MCF 10A (cell line): Measurements from ENCODE around the gene TIMP3. TPM values are rescaled to one million over a fixed set of nuclear protein-coding genes. Genes with fewer than 3 reads are reported as not detected.
A peak's percentile ranks its signal among the peaks of the same experiment; 100 is the strongest.

Experiments
- Bru-seq: library from RNA; stranded (reverse); fragments of 400-500 nt; gene quantifications from one replicate; lab custom pipeline; 2021; lab: Mats Ljungman, UMichigan
- BruChase-seq, 2 experiments: library from RNA; stranded (reverse); fragments of 400-500 nt; gene quantifications; one replicate each; lab custom pipeline; 2021; lab: Mats Ljungman, UMichigan
- BruUV-seq: library from RNA; stranded (reverse); fragments of 400-500 nt; replicated peaks from 2 replicates; lab custom pipeline; 2021; lab: Mats Ljungman, UMichigan
- CTCF ChIA-PET: fragments of 300-600 bp; sonication (Branson Sonifier 250); formaldehyde crosslinking; extraction: SDS; loops from one replicate; lab custom pipeline; 2021; ENCODE audit warnings: antibody characterized with exemption, inconsistent platforms; lab: Yijun Ruan, JAX
- POLR2A ChIA-PET: fragments of 300-600, 350-650 bp; sonication (Branson Sonifier 250); formaldehyde crosslinking; extraction: SDS; loops from one replicate; lab custom pipeline; 2020; ENCODE audit warnings: antibody characterized with exemption, inconsistent platforms; lab: Yijun Ruan, JAX
- DNase-seq: peaks from one replicate; pipeline ENCODE4 v3.0.0-alpha.2; 2018; ENCODE audit not compliant: unreplicated experiment
- H3K27ac Mint-ChIP-seq: one replicate; pipeline ENCODE4 v1.8.0; 2022; ENCODE audit warnings: mild to moderate bottlenecking, low read depth, mixed read lengths; ENCODE audit not compliant: unreplicated experiment
- H3K27me3 Mint-ChIP-seq: one replicate; pipeline ENCODE4 v1.8.0; 2022; ENCODE audit warnings: mixed read lengths; ENCODE audit not compliant: insufficient read depth, unreplicated experiment
- H3K36me3 Mint-ChIP-seq: one replicate; pipeline ENCODE4 v1.8.0; 2022; ENCODE audit warnings: mild to moderate bottlenecking, moderate library complexity, mixed read lengths; ENCODE audit not compliant: insufficient read depth, unreplicated experiment
- H3K4me1 Mint-ChIP-seq: one replicate; pipeline ENCODE4 v1.8.0; 2022; ENCODE audit warnings: mixed read lengths; ENCODE audit not compliant: insufficient read depth, unreplicated experiment
- H3K4me3 Mint-ChIP-seq: one replicate; pipeline ENCODE4 v1.8.0; 2022; ENCODE audit warnings: mild to moderate bottlenecking, moderate library complexity, mixed read lengths; ENCODE audit not compliant: unreplicated experiment
- H3K9me3 Mint-ChIP-seq: one replicate; pipeline ENCODE4 v1.8.0; 2022; ENCODE audit warnings: mixed read lengths; ENCODE audit not compliant: unreplicated experiment
- intact Hi-C: fragments of 100-400 bp; cut with micrococcal nuclease; formaldehyde crosslinking; loops from 2 replicates; pipeline ENCODE4 v1.14.1; 2022
- long read RNA-seq: library from polyadenylated mRNA; stranded (forward); transcript quantifications from one replicate; pipeline ENCODE4 v2.0.0, GENCODE V29; 2022
- total RNA-seq: library from RNA; stranded (reverse); gene quantifications from 2 replicates; pipeline ENCODE4 v1.2.3, GENCODE V29; 2022
- TF ChIP-seq, protein P1 (sequence below): fragments of 200-600 bp; IDR thresholded peaks from one replicate; pipeline ENCODE4 v1.8.0; 2022; ENCODE audit warnings: antibody characterized with exemption, mild to moderate bottlenecking; ENCODE audit not compliant: unreplicated experiment

TIMP3 gene
- 44.9 and 50.6 TPM in 2 replicates for total RNA-seq
- Bru-seq, nascent RNA, result percentile 68 among the genes with signal in this experiment
- percentile 83 among the genes with signal in this experiment for BruChase-seq, experiment 1, labeled RNA remaining after a 6-hour chase
- percentile 68 among the genes with signal in this experiment for BruChase-seq, experiment 2, labeled RNA remaining after a 2-hour chase
- long read RNA-seq, full-length matches to known transcripts, result 194 of 246 reads
- long read RNA-seq, partial matches to known transcripts, result 49 of 246 reads
- long read RNA-seq, other reads (novel, unspliced or antisense), result 3 of 246 reads

DNA sequence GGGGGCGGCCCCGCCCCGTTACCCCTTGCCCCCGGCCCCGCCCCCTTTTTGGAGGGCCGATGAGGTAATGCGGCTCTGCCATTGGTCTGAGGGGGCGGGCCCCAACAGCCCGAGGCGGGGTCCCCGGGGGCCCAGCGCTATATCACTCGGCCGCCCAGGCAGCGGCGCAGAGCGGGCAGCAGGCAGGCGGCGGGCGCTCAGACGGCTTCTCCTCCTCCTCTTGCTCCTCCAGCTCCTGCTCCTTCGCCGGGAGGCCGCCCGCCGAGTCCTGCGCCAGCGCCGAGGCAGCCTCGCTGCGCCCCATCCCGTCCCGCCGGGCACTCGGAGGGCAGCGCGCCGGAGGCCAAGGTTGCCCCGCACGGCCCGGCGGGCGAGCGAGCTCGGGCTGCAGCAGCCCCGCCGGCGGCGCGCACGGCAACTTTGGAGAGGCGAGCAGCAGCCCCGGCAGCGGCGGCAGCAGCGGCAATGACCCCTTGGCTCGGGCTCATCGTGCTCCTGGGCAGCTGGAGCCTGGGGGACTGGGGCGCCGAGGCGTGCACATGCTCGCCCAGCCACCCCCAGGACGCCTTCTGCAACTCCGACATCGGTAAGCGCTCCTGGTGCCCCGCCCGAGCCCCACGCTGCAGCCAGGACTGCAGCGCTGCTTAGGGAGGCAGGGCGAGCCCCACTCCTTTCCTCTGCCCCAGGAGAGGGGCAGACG, at the start of gene TIMP3:
Gene TIMP3, plus strand, starts transcription at position 169 of the 700 bp plus-strand sequence. Its CDS starts 297 bp downstream, at position 466.
- ChIA-PET CTCF (interaction anchor here (0.6 to 11.5 kb wide), 7 partner anchors 36 to 273 kb away, joined by 3 to 205 read pairs (median 5); no protein-coding TSS in a partner anchor), POLR2A (interaction anchor here (1.0 to 1.3 kb wide), 8 partner anchors 9 to 195 kb away, joined by 3 to 5 read pairs (median 4); no protein-coding TSS in a partner anchor)
- BruUV-seq, result no TSS peak
- no peaks in the 10 kb centered on the region for H3K36me3 Mint-ChIP-seq
- H3K27ac Mint-ChIP-seq, result peak within 1 kb of the TSS; percentile 63
- DNase-seq, result peak; percentile 35
- peak within 1 kb of the TSS; percentile 80 for H3K4me3 Mint-ChIP-seq
- intact Hi-C loops, result loop anchor here (1.0 to 10.0 kb wide), 3 partner anchors 199 to 401 kb away; no protein-coding TSS in a partner anchor
- no peaks in the 10 kb centered on the region for H3K9me3 Mint-ChIP-seq
- TF ChIP-seq, protein P1, sequence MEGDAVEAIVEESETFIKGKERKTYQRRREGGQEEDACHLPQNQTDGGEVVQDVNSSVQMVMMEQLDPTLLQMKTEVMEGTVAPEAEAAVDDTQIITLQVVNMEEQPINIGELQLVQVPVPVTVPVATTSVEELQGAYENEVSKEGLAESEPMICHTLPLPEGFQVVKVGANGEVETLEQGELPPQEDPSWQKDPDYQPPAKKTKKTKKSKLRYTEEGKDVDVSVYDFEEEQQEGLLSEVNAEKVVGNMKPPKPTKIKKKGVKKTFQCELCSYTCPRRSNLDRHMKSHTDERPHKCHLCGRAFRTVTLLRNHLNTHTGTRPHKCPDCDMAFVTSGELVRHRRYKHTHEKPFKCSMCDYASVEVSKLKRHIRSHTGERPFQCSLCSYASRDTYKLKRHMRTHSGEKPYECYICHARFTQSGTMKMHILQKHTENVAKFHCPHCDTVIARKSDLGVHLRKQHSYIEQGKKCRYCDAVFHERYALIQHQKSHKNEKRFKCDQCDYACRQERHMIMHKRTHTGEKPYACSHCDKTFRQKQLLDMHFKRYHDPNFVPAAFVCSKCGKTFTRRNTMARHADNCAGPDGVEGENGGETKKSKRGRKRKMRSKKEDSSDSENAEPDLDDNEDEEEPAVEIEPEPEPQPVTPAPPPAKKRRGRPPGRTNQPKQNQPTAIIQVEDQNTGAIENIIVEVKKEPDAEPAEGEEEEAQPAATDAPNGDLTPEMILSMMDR, result no peak
- H3K27me3 Mint-ChIP-seq, result no peaks in the 10 kb centered on the region
- H3K4me1 Mint-ChIP-seq, result peaks cover 25% of the 10 kb centered on the region

DNA sequence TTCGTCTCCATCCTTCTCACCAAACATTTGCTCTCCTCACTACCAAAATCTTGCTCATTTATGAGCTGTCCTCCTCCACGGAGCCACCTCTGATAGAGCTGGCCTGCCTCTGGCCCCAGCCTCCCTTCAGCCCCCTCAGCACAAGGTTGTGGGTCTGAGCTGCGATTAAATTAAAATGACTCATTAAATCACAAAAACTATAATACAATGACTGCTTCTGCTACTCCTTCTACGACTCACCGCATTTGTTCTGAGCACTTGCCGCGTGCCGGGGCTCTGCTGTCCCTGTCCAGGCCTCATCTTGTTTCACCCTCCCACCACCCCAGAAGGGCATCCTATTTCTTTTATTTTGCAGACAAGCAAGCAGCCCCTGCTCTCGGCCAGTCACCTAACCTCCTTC, 49.2 kb upstream of the TIMP3 start:
- POLR2A ChIA-PET, result no interaction called here
- TF ChIP-seq, protein P1, result no peak
- Mint-ChIP-seq H3K36me3 (peaks cover 4% of the 10 kb centered on the region), H3K27me3 (no peaks in the 10 kb centered on the region), H3K27ac (no peak overlapping the region), H3K9me3 (no peaks in the 10 kb centered on the region), H3K4me1 (peaks cover 15% of the 10 kb centered on the region), H3K4me3 (no peak overlapping the region)
- no TSS peak for BruUV-seq
- DNase-seq, result no peak
- intact Hi-C loops, result no loop called here
- CTCF ChIA-PET, result interaction anchor here (0.9 to 1.6 kb wide), 2 partner anchors 44 to 51 kb away, joined by 3 to 5 read pairs; no protein-coding TSS in a partner anchor

DNA sequence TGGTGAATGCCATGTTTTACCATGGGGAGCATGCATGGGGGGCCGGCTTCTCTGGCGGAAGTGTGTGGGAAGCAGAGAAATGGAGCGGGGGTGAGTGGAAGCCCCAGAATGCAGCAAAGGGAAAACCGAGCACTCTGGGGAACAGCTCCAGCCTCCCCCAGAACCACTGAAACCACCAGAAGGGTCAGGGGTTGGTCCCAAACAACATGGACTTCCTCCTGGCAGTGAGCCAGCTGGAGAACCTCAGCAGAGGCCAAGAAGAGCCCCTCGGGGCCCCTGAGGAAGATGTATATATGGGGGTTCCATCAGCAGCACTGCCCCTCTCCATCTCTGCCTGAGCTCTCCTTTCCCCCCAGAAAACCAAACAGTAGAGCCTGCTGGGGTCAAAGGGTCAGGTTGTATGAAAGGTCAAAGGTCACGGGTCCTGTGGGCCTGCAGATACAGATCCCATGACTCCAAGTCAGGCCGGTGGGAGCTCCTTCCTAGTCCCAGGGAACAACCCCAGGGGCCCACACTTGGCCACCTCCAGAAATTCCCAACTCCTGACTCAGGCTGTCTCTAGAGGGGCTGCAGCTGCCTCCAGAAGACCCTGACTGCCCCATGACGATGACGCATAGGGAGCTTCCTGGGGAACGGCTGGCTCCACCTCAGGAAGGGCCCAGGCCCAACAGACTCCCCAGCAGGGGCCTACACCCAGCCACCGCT, 48.5 kb upstream of the TIMP3 start:
- CTCF ChIA-PET, result interaction anchor here (0.9 to 1.6 kb wide), 2 partner anchors 44 to 52 kb away, joined by 3 to 5 read pairs; no protein-coding TSS in a partner anchor
- intact Hi-C loops, result no loop called here
- no peak for DNase-seq
- H3K27me3 Mint-ChIP-seq, result no peaks in the 10 kb centered on the region
- H3K9me3 Mint-ChIP-seq, result no peaks in the 10 kb centered on the region
- no TSS peak for BruUV-seq
- POLR2A ChIA-PET, result no interaction called here
- TF ChIP-seq, protein P1, result no peak
- H3K27ac Mint-ChIP-seq, result no peak overlapping the region
- peaks cover 15% of the 10 kb centered on the region for H3K4me1 Mint-ChIP-seq
- no peak overlapping the region for H3K4me3 Mint-ChIP-seq
- H3K36me3 Mint-ChIP-seq, result peaks cover 4% of the 10 kb centered on the region
